Astrocyte of the hippocampus (primary cell): ENCODE measurements around the gene MYBL2.
A peak's percentile ranks its signal among the peaks of the same experiment; 100 is the strongest.
"Not testable (repeated sequence)": the region's sequence is repeated elsewhere in the genome, so short reads cannot be mapped to it uniquely, and the experiment has no call there.

Experiments
- DNase-seq: peaks from one replicate; pipeline ENCODE4 v3.0.0; 2011; ENCODE audit warnings: low read depth, low spot score

Gene MYBL2

GRCh38 chr20:43666376-43667328 is at the start of gene MYBL2:
TSS of gene MYBL2 (plus strand) at chr20:43667114. CDS start at chr20:43667284, 170 bp downstream.
- DNase-seq = peak; percentile 82

GRCh38 chr20:43631598-43631997 is 35.3 kb upstream of the MYBL2 start:
- no peak for DNase-seq

GRCh38 chr20:43636429-43636828 is 30.5 kb upstream of the MYBL2 start:
- DNase-seq = no peak

GRCh38 chr20:43642548-43642947 is 24.4 kb upstream of the MYBL2 start:
- DNase-seq = no peak

- DNase-seq = no peak
Measured at GRCh38 chr20:43650997-43651525, 15.9 kb upstream of the MYBL2 start.

- not testable (repeated sequence) for DNase-seq
Measured at GRCh38 chr20:43651650-43652184, 15.2 kb upstream of the MYBL2 start.

- DNase-seq = no peak
Measured at GRCh38 chr20:43653966-43654365, 12.9 kb upstream of the MYBL2 start.

- not testable (repeated sequence) for DNase-seq
Measured at GRCh38 chr20:43655176-43655575, 11.7 kb upstream of the MYBL2 start.

GRCh38 chr20:43655937-43656336 is 11.0 kb upstream of the MYBL2 start:
- DNase-seq = no peak

- peak; percentile 46 for DNase-seq
Measured at GRCh38 chr20:43658069-43658722, 8.7 kb upstream of the MYBL2 start.

GRCh38 chr20:43658723-43659419 is 8.0 kb upstream of the MYBL2 start:
- DNase-seq = no peak

GRCh38 chr20:43662943-43663655 is 3.8 kb upstream of the MYBL2 start:
- no peak for DNase-seq

- DNase-seq = no peak
Measured at GRCh38 chr20:43665466-43666176, 1.3 kb upstream of the MYBL2 start.

GRCh38 chr20:43667341-43668132 is 623 bp downstream of the MYBL2 start:
- DNase-seq = peak; percentile 24

GRCh38 chr20:43669332-43669731 is 2.4 kb downstream of the MYBL2 start:
- peak; percentile 74 for DNase-seq

GRCh38 chr20:43670423-43670822 is 3.5 kb downstream of the MYBL2 start:
- no peak for DNase-seq

- DNase-seq = no peak
Measured at GRCh38 chr20:43676368-43676767, 9.5 kb downstream of the MYBL2 start.

GRCh38 chr20:43680981-43681380 is 14.1 kb downstream of the MYBL2 start:
- no peak for DNase-seq

GRCh38 chr20:43681468-43681942 is 14.6 kb downstream of the MYBL2 start:
- no peak for DNase-seq
